K562 (cell line): ENCODE results near the gene ETFRF1. TPM values are rescaled to one million over a fixed set of nuclear protein-coding genes. Genes with fewer than 3 reads are reported as not detected.

Experiments
- ATAC-seq: fragments of 200-7000 bp; cut with Tn5 transposase; 3 replicates; pipeline ENCODE4 v1.9.1; 2020; ENCODE audit warnings: moderate library complexity
- BruUV-seq: library from RNA; stranded (reverse); fragments of 400-500 nt; replicated peaks from 2 replicates; lab custom pipeline; 2021; lab: Mats Ljungman, UMichigan
- CTCF ChIA-PET: fragments of 300-600 bp; formaldehyde crosslinking; extraction: SDS; loops from one replicate; lab custom pipeline; 2021; ENCODE audit warnings: low intra/inter-chr PET ratio; lab: Yijun Ruan, JAX
- POLR2A ChIA-PET: fragments of 300-600, 350-650 bp; sonication (Branson Sonifier 250); formaldehyde crosslinking; extraction: SDS; loops from one replicate; lab custom pipeline; 2021; ENCODE audit warnings: antibody characterized with exemption, inconsistent platforms; lab: Yijun Ruan, JAX
- DNase-seq, 4 experiments: peaks; one replicate each; pipeline versions ENCODE4 v3.0.0 to v3.0.0-alpha.2; 2011 to 2018; ENCODE audit warnings: low spot score in 3 of 4, mixed read lengths in 3 of 4; ENCODE audit errors: extremely low read depth in 1 of 4
- FAIRE-seq: peaks from 2 replicates; lab custom pipeline; 2011; peaks lifted over from hg19 to GRCh38; lab: Jason Lieb, UNC
- H2AFZ ChIP-seq: 2 replicates; pipeline ENCODE4 v1.6.0; 2011; ENCODE audit warnings: low read depth, low read length, control low read depth, inconsistent platforms
- H3K27ac ChIP-seq: fragments of 200-600 bp; 3 replicates; pipeline ENCODE4 v1.8.0; 2011; ENCODE audit warnings: low read depth, mild to moderate bottlenecking, control low read depth, inconsistent platforms, low read length, moderate library complexity, mixed read lengths; ENCODE audit errors: extremely low read depth
- H3K27me3 ChIP-seq, 2 experiments: fragments of 300-600 bp in 1 of 2; 2 replicates in 1 of 2; 3 replicates in 1 of 2; pipeline versions ENCODE4 v1.6.0 to v1.8.0; 2011; ENCODE audit warnings: inconsistent platforms in 2 of 2, low read length in 2 of 2, mild to moderate bottlenecking in 1 of 2, mixed read lengths in 1 of 2, moderate library complexity in 1 of 2; ENCODE audit not compliant: control insufficient read depth in 2 of 2, insufficient read depth in 2 of 2
- H3K36me3 ChIP-seq: fragments of 300-600 bp; 3 replicates; pipeline ENCODE4 v1.8.0; 2011; ENCODE audit warnings: mild to moderate bottlenecking, low read length, inconsistent platforms; ENCODE audit not compliant: control insufficient read depth, insufficient read depth
- H3K4me1 ChIP-seq, 2 experiments: fragments of 200-600 bp in 1 of 2; replicated peaks in 1 of 2; 2 replicates in 1 of 2; 3 replicates in 1 of 2; pipeline versions ENCODE4 v1.5.1 to v1.8.0; 2011; ENCODE audit warnings: inconsistent platforms in 2 of 2, low read length in 2 of 2, mild to moderate bottlenecking in 1 of 2, mixed read lengths in 1 of 2, moderate library complexity in 1 of 2; ENCODE audit not compliant: control insufficient read depth in 2 of 2, insufficient read depth in 2 of 2
- H3K4me2 ChIP-seq: 2 replicates; pipeline ENCODE4 v1.6.1; 2011; ENCODE audit warnings: low read length, control low read depth, inconsistent platforms, mixed read lengths; ENCODE audit not compliant: insufficient read depth
- H3K4me3 ChIP-seq: fragments of 200-600 bp; sonication (generic), shearing (Covaris generic); 2 replicates; pipeline ENCODE4 v1.5.1; 2016; ENCODE audit warnings: control low read depth, inconsistent platforms
- H3K79me2 ChIP-seq: fragments of 200-600 bp; 3 replicates; pipeline ENCODE4 v1.8.0; 2011; ENCODE audit warnings: low read length, inconsistent platforms; ENCODE audit not compliant: control insufficient read depth, insufficient read depth
- H3K9ac ChIP-seq, 2 experiments: 2 replicates each; pipeline versions ENCODE4 v1.6.0 to v1.6.1; 2011; ENCODE audit warnings: low read depth in 2 of 2, low read length in 2 of 2, control low read depth in 1 of 2, inconsistent platforms in 1 of 2, mild to moderate bottlenecking in 1 of 2, mixed read lengths in 1 of 2; ENCODE audit not compliant: insufficient read depth in 1 of 2
- H3K9me1 ChIP-seq: one replicate; pipeline ENCODE4 v1.6.0; 2011; ENCODE audit warnings: inconsistent platforms, mild to moderate bottlenecking, low read length, moderate library complexity; ENCODE audit not compliant: control insufficient read depth, insufficient read depth
- H3K9me3 ChIP-seq: replicated peaks from 2 replicates; pipeline ENCODE4 v1.5.1; 2011; ENCODE audit warnings: low read depth, low read length, inconsistent platforms; ENCODE audit not compliant: control insufficient read depth, insufficient read depth
- H4K20me1 ChIP-seq: replicated peaks from 2 replicates; pipeline ENCODE4 v1.6.1; 2011; ENCODE audit warnings: low read length, inconsistent platforms, mixed read lengths; ENCODE audit not compliant: control insufficient read depth, insufficient read depth
- BDP1 ChIP-seq: IDR thresholded peaks from 3 replicates; pipeline ENCODE4 v1.6.1; 2011; ENCODE audit not compliant: insufficient read length, insufficient read depth
- CREB3L1 ChIP-seq: fragments of 450-650 bp; IDR thresholded peaks from 2 replicates; pipeline ENCODE4 v1.6.1; 2014; ENCODE audit warnings: low read depth, mild to moderate bottlenecking, moderate library complexity, borderline replicate concordance
- KAT7 ChIP-seq: sonication (generic); formaldehyde crosslinking; IDR thresholded peaks from 2 replicates; pipeline ENCODE4 v1.8.0; 2022; ENCODE audit warnings: missing genetic modification reagents, mild to moderate bottlenecking, borderline replicate concordance
- NR1H2 ChIP-seq: sonication (generic); formaldehyde crosslinking; IDR thresholded peaks from 2 replicates; pipeline ENCODE4 v1.4.0; 2020; ENCODE audit warnings: mild to moderate bottlenecking, missing genetic modification reagents
- PYGO2 ChIP-seq: fragments of 450-650 bp; IDR thresholded peaks from 2 replicates; pipeline ENCODE4 v1.6.1; 2016; ENCODE audit warnings: mild to moderate bottlenecking, missing genetic modification characterization, moderate library complexity, missing compliant biosample characterization
- ZBTB8A ChIP-seq: fragments of 450-650 bp; IDR thresholded peaks from 2 replicates; pipeline ENCODE4 v1.6.1; 2018; ENCODE audit warnings: mild to moderate bottlenecking, moderate library complexity; ENCODE audit not compliant: partially characterized antibody
- ZNF23 ChIP-seq: fragments of 250-450 bp; sonication (Bioruptor Pico); IDR thresholded peaks from 2 replicates; pipeline ENCODE4 v1.4.0; 2020; ENCODE audit warnings: mild to moderate bottlenecking
- ZNF318 ChIP-seq, 2 experiments: fragments of 450-650 bp; IDR thresholded peaks; 2 replicates each; pipeline ENCODE4 v1.6.1; 2016; ENCODE audit warnings: mild to moderate bottlenecking in 2 of 2, borderline replicate concordance in 1 of 2, low read depth in 1 of 2, moderate library complexity in 1 of 2
- ZNF395 ChIP-seq: fragments of 200-800 bp; sonication (Bioruptor generic); IDR thresholded peaks from 2 replicates; pipeline ENCODE4 v1.6.1; 2017; ENCODE audit warnings: missing genetic modification characterization, missing compliant biosample characterization
- ZNF589 ChIP-seq: fragments of 200-800 bp; sonication (Bioruptor generic); IDR thresholded peaks from 2 replicates; pipeline ENCODE4 v1.6.1; 2016; ENCODE audit warnings: low read depth, missing genetic modification characterization, missing compliant biosample characterization
- ZNF644 ChIP-seq: fragments of 200-800 bp; sonication (Bioruptor generic); IDR thresholded peaks from 2 replicates; pipeline ENCODE4 v1.6.1; 2016; ENCODE audit warnings: low read depth, missing genetic modification characterization, missing compliant biosample characterization
- ZNF785 ChIP-seq: fragments of 250-450 bp; sonication (Bioruptor Pico); IDR thresholded peaks from 2 replicates; pipeline ENCODE4 v1.4.0; 2020; ENCODE audit warnings: mild to moderate bottlenecking
- WGBS: fragments of 100-300 bp; shearing (Covaris generic); methylation state at CpG from one replicate; pipeline ENCODE4 v1.1.6; 2016; ENCODE audit warnings: low coverage, mixed read lengths; ENCODE audit not compliant: insufficient coverage; ENCODE audit errors: missing lambda C conversion rate; 5-methylcytosine and 5-hydroxymethylcytosine counted together
- in situ Hi-C: fragments of 300-500 bp; cut with MboI; formaldehyde crosslinking; loops from 4 replicates; pipeline ENCODE4 v1.15.0; 2018; ENCODE audit warnings: inconsistent platforms, mixed read lengths
- intact Hi-C: fragments of 100-400 bp; cut with micrococcal nuclease; formaldehyde crosslinking; loops from 2 replicates; pipeline ENCODE4 v1.14.2; 2022
- polyA plus RNA-seq, 8 experiments: library from polyadenylated mRNA; depleted of rRNA in 4 of 8; stranded (reverse) in 5 of 8; unstranded in 3 of 8; fragments of >200 nt; fragmentation: Nextera tagmentation in 2 of 8; fragmentation: Illumina TruSeq in 1 of 8; extraction: Ambion mirVana in 2 of 8; extraction: Trizol in 1 of 8; gene quantifications; 2 replicates each; pipeline versions ENCODE4 v1.2.1 to v1.2.3, GENCODE V29; 2011 to 2014; ENCODE audit warnings: inconsistent platforms in 1 of 8, missing spikeins in 1 of 8
- total RNA-seq, 7 experiments: library from RNA; depleted of rRNA in 6 of 7; stranded (reverse); fragments of >200 nt in 6 of 7; fragmentation: Illumina TruSeq in 2 of 7; extraction: Trizol in 2 of 7; gene quantifications; 2 replicates each; pipeline versions ENCODE4 v1.2.1 to v1.2.3, GENCODE V29; 2011 to 2021; ENCODE audit warnings: low replicate concordance in 1 of 7

Gene ETFRF1
- total and polyA plus RNA-seq, 9 of the 15 experiments (the other 6 are each of a cell fraction or from before 2014, with no cell fraction given) = 16.1 to 107 (median 33.7) TPM

GRCh38 chr12:25202137-25202536 lies 7.1 kb downstream of the ETFRF1 start:
- POLR2A ChIA-PET = interaction anchor here (1.5 kb wide), 1 partner anchor 11 kb away, joined by 3 read pairs; no protein-coding TSS in a partner anchor
- Histone ChIP-seq H2AFZ (no peak overlapping the region), H3K4me1 (no peaks in the 10 kb centered on the region), H3K9me1 (no peaks in the 10 kb centered on the region), H3K36me3 (peaks cover 16% of the 10 kb centered on the region), H3K4me2 (no peak overlapping the region), H3K27ac (no peak overlapping the region), H3K4me3 (no peak overlapping the region), H4K20me1 (no peaks in the 10 kb centered on the region), H3K9ac (no peak overlapping the region; a peak in 1 of 4 replicates), H3K79me2 (no peaks in the 10 kb centered on the region), H3K9me3 (no peaks in the 10 kb centered on the region), H3K27me3 (no peaks in the 10 kb centered on the region)
- no TSS peak for BruUV-seq
- FAIRE-seq (no peak), ATAC-seq (no peak), DNase-seq (no peak)
- CTCF ChIA-PET = no interaction called here
- intact Hi-C loops = no loop called here
- in situ Hi-C loops = no loop called here
- WGBS = 79% methylated on average over 2 of the region's 2 CpGs
- TF ChIP-seq PYGO2 (no peak), ZNF318 (IDR thresholded peaks at IDR 0.05; ENCODE audit: borderline replicate concordance in 1 of 2, low read depth in 1 of 2) (no peak), ZNF785 (CRISPR knock-in tag) (no peak), BDP1 (no peak), ZNF589 (no peak), ZNF395 (no peak), KAT7 (CRISPR knock-in tag) (no peak), NR1H2 (CRISPR knock-in tag) (no peak), ZNF23 (CRISPR knock-in tag) (no peak), CREB3L1 (no peak), ZNF644 (tag) (no peak), ZBTB8A (no peak)
